Sciatic nerve (tissue), 2 donors: ENCODE results near the gene DOK7. TPM values are rescaled to one million over a fixed set of nuclear protein-coding genes. Genes with fewer than 3 reads are reported as not detected.
A peak's percentile ranks its signal among the peaks of the same experiment; 100 is the strongest.

Experiments
- ATAC-seq: fragments of 200-7000 bp; cut with Tn5 transposase; one replicate; pipeline ENCODE4 v1.9.1; 2020; ENCODE audit warnings: mild to moderate bottlenecking, moderate library complexity
- DNase-seq: peaks from one replicate; pipeline ENCODE4 v3.0.0-alpha.2; 2020; ENCODE audit warnings: low spot score
- intact Hi-C: fragments of 100-400 bp; cut with DNase I; formaldehyde crosslinking; loops from one replicate; pipeline ENCODE4 v1.14.2; 2022
- total RNA-seq: library from RNA; stranded (reverse); fragmentation: NEBNext Ultra II Directional; extraction: Animal tissue kit (Norgen Biotek cat#: 25700); gene quantifications from one replicate; pipeline ENCODE4 v1.2.1, GENCODE V29; 2021
- donor health status: DM: no; HTN: no; CAD: no.
- donor health status: DM: no; HTN: no; CAD: no.

The DOK7 gene
- total RNA-seq, 1 donor from 2014 or later = not detected

DNA sequence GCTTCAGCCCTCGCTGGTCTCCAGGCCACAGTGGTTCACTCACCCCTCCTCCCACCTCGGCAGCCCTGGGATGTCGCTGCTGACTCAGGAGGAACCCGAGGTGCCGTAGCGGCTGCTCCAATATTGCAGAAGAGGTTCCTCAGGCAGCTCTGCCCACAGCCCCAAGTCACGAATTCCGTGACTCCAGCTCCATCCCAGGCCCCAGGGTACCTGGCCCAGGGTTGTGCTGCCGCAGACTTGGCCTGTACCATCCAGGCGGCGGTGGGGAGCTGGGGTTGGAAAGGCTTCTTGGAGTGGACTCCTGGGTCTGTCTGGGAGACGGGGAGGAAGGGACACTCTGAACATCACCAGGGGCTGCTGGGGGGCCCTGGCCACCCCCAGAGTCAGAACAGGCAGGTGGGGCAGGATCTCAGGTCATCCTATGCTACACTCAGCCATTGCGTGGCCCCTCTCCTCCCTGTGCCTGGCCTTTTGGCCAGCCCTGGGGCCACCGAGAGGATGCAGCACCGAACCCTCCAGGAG, 22.1 kb upstream of the DOK7 start:
- ATAC-seq (no peak), DNase-seq (no peak)
- intact Hi-C loops = loop anchor here (5.0 kb wide), 1 partner anchor 94 kb away; no protein-coding TSS in a partner anchor

DNA sequence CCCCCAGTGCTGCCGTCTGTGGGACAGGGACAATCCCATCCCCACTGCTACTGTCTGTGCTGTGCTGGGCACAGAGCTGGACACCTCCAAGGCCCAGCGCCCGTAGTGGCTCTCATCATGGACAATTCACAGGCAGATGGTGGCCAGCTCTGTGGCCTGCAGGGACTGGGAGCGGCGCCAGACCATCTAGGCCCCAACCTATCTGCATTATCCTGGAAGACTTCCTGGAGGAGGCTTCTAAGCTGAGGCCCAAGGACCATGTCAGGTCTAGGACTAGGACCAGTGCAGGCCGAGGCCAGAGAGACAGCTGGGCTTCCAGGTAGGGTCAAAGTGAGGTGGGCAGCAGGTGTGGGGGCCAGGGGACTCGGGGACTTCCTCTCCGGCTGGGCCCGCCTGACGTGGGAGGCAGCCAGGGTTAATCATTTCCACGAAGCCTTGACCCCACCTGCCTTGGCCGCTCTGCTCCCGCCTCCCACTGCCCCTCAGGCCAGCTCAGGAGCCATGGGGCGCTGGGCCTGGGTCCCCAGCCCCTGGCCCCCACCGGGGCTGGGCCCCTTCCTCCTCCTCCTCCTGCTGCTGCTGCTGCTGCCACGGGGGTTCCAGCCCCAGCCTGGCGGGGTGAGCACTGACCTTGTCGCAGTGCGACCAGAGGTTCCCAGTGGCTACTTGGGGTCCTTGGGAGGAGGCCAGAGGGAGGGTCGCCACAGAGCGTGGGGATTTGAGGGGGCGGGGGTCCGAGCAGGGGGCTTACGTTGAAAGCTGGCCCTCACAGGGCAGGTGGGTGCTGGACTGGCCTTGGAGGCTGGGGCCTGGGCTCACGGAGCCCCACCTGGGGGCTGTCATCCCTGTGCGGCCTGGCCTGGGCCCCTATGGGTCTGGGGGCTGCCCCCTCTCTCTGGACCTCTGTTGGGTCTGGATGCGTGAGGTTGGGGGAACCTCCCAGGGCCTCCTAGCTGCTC, 21.3 kb upstream of the DOK7 start, which contains the start of gene HGFAC:
Gene HGFAC, plus strand, starts transcription at position 468 of the 959 bp plus-strand sequence. Its CDS starts 34 bp downstream, at position 502.
- intact Hi-C loops = loop anchor here (5.0 kb wide), 1 partner anchor 94 kb away; no protein-coding TSS in a partner anchor
- no peak for ATAC-seq
- DNase-seq = no peak

DNA sequence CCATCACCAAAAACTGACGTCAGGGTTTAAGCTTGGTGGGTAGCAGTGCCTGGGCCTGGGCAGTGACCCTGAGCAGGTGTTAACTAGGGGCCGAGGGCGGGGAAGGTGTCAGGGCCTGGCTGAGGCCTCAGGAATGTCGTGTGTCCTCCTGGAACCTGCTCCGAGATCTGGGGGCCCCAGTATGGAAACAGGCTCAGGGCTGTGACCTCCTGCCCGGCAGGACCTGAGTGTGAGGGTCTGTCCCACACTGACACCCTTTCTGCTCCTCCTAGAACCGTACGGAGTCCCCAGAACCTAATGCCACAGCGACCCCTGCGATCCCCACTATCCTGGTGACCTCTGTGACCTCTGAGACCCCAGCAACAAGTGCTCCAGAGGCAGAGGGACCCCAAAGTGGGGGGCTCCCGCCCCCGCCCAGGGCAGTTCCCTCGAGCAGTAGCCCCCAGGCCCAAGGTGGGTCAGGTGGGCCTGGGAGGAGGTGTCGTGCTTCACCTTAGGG, 20.6 kb upstream of the DOK7 start:
- ATAC-seq (no peak), DNase-seq (no peak)
- intact Hi-C loops = loop anchor here (5.0 kb wide), 1 partner anchor 95 kb away; no protein-coding TSS in a partner anchor

DNA sequence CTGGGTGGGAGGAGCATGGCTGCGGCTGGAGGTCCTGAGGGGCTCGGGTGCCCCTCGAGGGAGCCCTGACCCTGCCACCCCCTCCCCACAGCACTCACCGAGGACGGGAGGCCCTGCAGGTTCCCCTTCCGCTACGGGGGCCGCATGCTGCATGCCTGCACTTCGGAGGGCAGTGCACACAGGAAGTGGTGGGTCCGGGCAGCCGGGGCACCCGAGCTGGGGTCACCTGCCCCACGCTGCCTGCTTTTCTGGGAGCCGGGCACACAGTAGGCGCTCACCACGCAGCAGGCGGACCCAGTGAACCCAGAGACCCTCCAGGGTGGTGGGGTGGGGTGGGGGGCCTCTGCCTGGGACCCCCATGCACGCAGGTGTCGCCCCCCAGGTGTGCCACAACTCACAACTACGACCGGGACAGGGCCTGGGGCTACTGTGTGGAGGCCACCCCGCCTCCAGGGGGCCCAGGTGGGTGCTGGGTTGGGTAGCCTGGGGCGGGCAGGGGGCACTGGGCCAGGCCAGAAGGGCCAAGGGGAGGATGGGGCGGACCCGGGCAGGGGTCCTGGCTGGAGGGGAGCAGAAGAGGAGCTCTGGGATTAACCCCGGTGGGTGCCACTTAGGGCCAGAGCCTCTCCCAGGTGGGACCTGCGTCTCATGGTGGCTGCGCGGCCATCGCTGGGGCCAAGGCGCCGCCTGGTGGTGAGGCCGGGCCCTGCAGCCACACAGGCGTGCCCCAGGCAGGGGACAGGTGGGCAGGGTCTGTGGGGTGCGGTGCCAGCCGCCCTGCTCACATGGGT, 20.0 kb upstream of the DOK7 start:
- peak; percentile 54 for ATAC-seq
- no peak for DNase-seq
- intact Hi-C loops = loop anchor here (5.0 kb wide), 1 partner anchor 96 kb away; no protein-coding TSS in a partner anchor

DNA sequence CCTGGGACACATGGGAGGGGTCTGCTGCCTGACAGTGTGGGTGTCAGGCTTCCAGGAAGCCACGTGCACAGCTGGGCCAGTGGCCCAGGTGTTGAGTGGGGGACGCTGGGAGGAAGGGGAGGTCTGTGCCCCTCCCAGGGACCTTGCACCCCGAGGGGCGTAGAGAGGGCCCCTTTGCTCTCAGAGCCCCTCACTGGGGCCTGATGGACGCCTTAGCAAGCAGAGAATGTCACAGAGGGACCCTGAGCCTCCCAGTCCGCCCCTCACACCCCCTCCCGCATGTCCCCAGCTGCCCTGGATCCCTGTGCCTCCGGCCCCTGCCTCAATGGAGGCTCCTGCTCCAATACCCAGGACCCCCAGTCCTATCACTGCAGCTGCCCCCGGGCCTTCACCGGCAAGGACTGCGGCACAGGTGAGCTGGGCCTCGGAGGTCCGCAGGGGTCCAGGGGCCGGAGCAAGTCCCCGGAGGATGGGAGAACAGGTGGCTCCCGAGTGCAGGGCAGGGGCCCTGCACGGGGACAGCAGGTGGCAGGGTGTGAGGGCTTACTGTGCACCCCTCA, 19.3 kb upstream of the DOK7 start:
- no peak for ATAC-seq
- DNase-seq = no peak
- intact Hi-C loops = loop anchor here (5.0 kb wide), 1 partner anchor 97 kb away; no protein-coding TSS in a partner anchor

DNA sequence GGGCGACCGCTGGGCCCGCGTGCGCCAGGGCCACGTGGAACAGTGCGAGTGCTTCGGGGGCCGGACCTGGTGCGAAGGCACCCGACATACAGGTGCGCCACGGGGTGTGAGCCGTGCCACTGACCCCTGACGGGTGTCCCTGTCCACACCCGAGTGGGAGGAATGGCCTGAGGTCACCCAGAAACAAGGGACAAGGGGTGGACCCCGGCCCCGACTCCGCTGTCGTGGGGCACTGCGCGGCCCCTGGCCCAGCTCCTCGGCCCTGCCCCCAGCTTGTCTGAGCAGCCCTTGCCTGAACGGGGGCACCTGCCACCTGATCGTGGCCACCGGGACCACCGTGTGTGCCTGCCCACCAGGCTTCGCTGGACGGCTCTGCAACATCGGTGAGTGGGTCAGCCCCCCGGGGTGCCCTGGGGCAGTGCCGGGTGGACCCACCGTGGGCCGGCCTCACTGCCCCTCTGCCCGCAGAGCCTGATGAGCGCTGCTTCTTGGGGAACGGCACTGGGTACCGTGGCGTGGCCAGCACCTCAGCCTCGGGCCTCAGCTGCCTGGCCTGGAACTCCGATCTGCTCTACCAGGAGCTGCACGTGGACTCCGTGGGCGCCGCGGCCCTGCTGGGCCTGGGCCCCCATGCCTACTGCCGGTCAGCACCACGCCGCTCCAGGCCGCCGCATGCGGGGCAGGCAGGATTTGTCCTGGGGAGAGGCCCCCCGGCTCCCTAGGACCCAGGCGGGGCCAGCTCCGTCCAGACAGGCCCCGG, 18.6 kb upstream of the DOK7 start:
- intact Hi-C loops = loop anchor here (5.0 kb wide), 1 partner anchor 97 kb away; no protein-coding TSS in a partner anchor
- DNase-seq (no peak), ATAC-seq (no peak)

DNA sequence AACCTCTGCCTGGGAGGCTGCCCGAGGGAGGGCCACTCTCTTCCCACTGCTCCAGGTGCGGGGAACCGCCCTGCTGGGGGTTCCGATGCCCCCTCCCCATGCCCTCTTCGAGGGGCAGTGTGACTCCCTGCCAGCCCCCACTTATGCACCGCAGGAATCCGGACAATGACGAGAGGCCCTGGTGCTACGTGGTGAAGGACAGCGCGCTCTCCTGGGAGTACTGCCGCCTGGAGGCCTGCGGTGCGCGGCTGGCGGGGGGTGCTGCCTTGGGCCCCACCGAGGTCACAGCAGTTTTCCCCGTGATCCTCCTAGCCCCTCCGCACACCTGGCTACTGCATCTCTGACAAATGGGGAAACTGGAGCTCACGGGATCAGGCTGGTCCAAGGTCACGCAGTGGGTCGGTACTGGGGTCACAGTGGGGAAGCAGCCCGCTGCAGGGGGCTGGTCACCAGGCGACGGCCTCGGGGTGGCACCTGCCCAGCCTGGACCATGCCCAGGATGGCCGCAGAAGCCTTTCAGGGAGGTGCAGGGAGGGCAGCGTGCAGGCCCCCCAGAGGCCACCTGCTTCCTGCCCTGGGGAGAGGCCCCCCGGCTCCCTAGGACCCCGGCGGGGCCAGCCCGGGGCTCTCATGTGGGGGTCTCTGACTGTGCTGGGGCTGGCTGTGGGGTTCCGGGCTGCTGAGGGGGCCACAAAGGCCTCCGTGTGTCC, 17.8 kb upstream of the DOK7 start:
- DNase-seq (no peak), ATAC-seq (no peak)
- intact Hi-C loops = no loop called here

DNA sequence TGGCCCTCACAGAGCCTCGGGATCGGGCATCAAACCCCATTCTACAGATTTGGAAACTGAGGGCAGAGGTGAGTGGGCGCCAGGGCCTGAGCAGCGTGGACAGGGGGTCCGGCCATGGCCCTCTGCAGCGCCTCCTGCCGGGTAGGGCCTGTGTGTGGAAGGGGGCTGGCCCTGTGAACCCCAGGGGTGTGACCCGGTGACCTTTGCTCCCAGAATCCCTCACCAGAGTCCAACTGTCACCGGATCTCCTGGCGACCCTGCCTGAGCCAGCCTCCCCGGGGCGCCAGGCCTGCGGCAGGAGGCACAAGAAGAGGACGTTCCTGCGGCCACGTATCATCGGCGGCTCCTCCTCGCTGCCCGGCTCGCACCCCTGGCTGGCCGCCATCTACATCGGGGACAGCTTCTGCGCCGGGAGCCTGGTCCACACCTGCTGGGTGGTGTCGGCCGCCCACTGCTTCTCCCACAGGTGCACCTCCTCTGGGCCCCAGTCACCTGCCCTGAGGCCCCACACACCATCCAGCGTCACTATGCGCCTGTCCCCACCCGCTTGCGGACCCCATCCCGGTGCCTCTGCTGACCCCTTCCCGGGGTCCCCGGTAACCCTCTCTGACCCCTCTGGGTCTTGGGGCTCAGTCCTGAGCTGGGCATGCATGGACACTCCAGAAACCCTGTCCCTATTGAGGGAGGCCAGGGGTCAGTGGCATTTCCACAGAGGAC, 17.1 kb upstream of the DOK7 start:
- intact Hi-C loops = no loop called here
- no peak for ATAC-seq

DNA sequence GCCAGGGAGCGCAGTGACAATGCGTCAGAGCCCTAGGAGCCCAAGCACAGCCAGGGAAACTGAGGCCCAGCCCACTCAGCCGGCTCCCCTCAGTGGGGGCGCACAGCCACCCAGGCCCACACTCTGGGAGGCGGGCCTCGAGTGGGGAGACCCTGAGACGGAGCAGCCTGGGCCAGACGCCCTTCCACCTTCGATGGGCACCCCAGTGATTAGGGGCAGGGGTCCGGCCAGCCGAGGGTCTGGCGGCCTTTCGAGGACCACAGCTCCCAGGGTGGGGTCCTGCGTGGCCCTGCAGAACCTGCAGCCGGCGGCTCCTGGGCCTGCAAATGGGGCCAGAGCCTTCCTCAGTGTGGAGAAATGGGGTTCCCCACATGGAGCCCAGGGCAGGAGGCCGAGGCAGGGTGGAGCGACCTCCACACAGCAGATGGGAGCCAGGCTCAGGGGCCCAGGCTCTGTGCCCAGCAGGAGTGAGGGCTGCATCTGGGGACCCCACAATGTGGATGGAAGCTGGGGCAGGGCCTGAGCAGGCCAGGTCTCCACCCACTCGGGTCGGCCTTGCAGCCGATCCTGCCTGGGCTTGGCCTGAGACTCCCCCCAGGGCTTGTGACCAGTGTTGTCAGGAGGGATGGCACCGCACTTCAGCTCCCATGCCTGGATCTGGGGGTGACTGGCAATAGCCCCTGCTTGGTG, 16.3 kb upstream of the DOK7 start:
- intact Hi-C loops = no loop called here
- ATAC-seq (no peak), DNase-seq (no peak)

More for the DNA sequence above, 17.1 kb upstream of the DOK7 start:
- no peak for DNase-seq

DNA sequence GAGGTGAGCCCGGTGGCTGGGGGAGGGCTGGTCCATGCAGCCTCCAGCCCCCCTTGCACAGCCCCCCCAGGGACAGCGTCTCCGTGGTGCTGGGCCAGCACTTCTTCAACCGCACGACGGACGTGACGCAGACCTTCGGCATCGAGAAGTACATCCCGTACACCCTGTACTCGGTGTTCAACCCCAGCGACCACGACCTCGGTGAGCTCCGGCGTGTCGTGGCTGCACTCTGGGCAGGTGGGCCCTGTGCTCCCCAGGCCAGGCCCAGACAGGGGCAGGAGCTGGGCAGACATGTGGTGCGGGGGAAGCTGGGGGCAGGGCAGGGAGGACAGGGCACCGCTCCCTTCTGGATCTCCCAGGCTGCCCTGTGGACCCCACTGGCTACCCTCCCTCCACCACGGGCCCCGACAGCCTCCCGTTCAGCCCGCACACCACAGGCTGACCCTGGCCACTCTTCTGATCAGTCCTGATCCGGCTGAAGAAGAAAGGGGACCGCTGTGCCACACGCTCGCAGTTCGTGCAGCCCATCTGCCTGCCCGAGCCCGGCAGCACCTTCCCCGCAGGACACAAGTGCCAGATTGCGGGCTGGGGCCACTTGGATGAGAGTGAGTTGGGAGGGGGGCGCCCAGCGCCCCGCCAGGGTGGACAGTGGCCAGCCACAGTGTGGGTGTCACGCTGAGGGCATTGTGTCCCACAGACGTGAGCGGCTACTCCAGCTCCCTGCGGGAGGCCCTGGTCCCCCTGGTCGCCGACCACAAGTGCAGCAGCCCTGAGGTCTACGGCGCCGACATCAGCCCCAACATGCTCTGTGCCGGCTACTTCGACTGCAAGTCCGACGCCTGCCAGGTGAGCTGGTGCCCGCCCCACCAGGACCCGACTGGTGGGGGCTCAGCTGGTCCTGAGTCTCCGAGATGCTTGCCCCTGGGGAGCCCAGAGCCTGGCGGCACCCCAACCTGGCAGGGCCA, 15.4 kb upstream of the DOK7 start:
- no peak for ATAC-seq
- intact Hi-C loops = no loop called here
- DNase-seq = no peak

DNA sequence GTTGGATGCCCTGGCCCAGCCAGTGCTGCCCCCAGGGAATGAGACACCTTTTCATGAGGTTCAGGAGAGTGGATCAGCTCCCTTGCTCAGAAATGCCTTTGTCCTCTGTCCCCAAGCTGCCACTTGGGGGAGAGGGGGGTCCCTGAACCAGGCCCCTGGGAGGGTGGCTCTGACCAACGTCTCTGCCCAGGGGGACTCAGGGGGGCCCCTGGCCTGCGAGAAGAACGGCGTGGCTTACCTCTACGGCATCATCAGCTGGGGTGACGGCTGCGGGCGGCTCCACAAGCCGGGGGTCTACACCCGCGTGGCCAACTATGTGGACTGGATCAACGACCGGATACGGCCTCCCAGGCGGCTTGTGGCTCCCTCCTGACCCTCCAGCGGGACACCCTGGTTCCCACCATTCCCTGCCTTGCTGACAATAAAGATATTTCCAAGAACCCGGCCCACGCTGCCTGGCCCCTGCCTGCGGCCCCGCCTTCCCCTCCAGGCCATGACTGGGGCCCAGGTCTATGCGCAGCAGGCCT, 14.0 kb upstream of the DOK7 start:
- intact Hi-C loops = no loop called here
- no peak for DNase-seq
- no peak for ATAC-seq

DNA sequence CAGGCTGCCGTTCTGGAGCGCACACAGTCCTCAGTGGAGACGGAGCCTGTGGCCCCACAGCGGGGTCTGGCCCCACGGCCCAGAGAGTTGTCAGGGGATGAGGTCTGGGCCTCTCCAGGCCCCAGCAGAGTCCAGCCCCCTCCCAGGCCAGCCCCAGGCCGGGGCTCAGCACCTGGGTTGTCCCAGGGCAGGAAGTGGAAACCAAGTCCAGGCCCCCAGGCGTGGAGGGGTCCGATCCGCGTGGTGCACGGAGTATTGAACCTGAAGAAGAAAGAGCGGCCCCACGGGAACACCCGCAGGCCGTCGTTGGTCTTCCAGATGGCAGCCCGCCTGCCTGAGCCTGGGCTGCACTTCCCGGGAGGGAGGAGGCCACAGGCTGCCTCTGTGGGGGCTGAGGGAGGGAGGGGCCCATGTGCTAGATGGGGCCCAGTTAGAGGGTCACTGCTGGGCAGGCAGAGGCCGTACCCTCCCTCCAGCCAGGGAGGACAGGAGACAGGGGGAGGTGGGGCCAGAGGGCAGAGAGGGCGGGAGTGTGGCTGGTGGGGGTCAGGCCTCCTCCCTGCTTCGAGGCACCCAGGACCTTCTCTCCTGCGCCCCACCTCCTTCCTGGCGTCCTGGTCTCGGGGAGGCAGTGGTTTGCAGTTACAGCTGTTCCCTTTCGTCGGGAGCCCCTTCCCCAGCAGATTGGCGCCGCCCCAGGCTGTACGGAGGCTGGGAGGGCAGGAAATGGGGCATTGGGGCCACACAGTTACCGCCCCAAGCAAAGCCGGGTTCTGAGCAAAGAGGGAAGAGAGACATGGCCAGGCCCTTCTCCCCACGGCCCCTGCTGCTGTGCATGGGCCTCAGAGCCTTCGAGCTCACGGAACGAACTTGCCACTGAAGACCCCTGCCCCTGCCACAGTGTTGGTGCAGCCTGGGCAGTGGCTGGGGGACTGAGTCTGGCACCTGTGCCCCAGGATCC, 13.3 kb upstream of the DOK7 start:
- DNase-seq = no peak
- intact Hi-C loops = no loop called here
- no peak for ATAC-seq

DNA sequence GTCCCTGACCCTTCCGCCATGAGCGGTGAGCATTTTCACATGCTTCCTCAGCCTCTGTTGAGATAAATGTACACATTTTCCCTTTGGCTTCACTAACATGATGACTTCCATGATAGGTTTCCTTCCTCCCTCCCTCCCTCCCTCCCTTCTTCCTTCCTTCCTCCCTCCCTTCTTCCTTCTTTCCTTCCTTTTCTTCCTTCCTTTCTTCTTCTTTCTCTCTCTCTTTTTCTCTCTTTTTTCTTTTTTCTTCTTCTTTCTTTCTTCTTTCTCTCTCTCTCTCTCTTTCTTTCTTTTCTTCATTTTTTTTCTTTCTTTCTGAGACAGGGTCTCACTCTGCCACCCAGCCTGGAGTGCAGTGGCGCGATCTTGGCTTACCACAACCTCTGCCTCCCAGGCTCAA, 12.5 kb upstream of the DOK7 start:
- ATAC-seq (no peak), DNase-seq (no peak)
- intact Hi-C loops = no loop called here

DNA sequence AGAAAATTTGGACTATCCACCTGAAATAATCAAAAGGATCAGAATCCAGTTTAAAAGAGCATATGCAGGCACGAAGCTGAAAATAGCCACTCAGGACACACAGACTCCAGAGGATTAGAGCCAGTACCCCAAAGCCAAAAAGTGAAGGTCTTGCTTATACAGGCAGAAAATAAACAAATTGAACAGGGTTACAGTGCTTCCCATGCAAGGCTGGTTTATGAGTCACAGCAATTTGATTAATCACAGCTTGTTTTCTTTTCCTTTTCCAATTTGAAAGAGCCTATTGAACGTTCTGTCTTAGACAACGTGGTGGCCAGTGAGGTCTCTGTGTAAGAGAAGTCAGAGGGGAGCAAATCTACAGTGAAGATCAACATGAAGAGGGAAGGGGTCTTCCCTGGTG, 11.2 kb upstream of the DOK7 start:
- no peak for DNase-seq
- no peak for ATAC-seq
- intact Hi-C loops = no loop called here
